Dedifferentiated amniotic fluid mesenchymal stem cell (primary cell): ENCODE data around the gene SIK1.

Experiments used
- DNase-seq: peaks from one replicate; pipeline ENCODE4 v3.0.0-alpha.2; 2016; ENCODE audit errors: extremely low spot score

The SIK1 gene

DNA sequence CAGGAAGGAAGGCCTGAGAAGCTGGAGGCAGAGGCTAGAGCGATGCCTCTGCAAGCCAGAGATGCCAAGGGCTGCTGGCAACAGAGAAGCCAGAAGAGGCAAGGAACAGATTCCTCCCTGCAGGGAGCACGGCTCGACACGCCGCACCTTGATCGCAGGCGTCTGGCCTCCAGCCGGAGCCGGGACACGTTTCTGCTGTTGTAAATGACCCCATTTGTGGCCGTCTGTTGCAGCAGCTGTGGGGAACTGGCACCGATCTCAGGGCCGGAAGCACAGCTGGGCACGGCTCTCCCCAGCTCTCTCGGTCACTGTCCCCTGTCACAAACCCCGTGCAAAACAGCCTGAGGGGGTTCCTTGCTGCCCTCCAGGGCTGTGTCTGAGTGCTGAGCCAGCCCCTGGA, 59.6 kb downstream of the SIK1 start:
- DNase-seq = no peak

DNA sequence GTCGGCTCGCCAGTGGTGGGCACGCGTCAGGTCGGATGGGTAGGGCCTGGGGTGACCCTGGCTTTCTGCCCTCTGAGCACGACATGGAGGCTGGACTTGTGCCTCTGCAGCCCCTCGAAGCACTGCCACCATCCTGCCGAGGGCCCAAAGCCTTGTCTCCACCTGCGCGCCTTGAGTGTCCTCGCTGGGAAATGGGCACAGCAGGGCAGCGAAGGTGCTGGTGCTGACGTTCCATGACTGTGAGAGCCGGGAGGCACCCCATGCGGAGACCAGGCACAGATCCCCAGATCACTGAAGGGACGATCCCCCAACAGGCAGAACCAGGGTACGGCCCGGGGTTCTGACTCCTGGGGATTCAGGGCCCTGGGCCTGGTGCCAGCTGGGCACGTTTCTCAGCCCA, 60.3 kb downstream of the SIK1 start:
- DNase-seq = no peak

DNA sequence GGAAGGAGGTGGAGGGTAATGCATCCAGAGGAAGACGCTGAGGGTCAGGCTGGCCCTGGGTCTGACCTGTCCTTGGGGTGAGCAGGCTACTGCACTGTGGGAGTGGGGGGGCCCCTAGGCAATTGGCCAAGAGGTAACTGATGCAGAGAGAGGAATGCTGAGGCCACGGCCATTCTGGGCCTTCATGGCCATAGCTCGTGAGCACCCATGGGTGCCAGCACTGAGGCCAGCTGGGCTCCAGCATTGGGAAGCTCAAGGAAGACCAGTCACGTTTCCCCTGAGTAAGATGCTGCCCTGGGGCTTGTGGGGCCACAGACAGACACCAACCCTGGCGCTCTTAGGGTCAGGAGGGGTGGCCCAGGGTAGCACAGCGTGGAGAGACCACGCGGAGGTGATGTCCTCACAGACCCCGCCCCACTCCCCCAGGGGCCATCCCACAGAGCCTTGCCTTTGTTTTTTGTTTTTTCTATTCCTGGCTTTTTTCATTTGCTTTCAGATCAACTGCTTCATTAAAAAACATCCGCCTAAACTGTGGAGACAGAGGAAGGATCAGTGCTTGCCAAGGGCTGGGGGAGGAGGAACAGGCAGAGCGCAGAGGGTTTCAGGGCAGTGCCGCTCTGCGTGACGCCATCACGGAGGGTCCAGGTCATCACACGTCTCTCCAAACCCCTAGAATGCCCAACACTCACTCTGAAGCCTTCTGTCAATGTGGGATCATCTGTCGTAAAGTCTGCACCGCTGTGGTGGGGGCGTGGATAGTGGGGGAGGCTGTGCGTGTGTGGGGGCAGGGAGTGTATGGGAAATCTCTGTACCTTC, 61.1 kb downstream of the SIK1 start:
- DNase-seq = no peak

DNA sequence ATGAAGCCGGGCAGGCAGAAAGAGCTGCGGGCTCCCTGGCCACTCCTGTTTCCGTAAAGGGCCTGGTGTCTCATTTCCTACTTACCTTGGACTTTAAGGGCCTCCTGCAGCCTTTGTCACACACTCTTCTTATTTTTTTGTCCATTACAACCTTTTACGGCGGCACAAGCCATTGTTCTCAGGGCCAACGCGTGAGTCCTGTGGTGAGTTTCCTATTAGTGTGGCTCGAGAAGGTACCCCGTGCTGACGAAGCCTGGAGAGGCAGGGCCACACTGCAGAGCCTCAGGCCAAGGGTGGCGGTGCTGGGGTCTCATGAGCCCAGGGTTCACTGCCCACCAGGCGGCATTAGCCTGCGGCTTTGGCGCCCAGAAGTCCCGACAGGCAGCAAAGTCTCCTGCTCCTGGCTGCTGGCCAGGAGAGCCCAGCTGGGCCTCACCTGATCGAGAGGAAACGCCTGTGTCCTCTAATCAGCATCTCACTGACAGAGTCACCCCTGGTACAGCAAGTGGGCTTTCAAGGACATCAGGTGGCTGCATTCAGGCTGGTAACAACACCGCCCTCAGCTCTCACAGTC, 62.0 kb downstream of the SIK1 start:
- DNase-seq = no peak
